GM19238 (cell line): ENCODE measurements around the gene PAQR7.

Source experiments
- DNase-seq: peaks from one replicate; pipeline ENCODE4 v3.0.0; 2011; ENCODE audit warnings: low spot score; ENCODE audit not compliant: insufficient read length

Gene PAQR7

DNA sequence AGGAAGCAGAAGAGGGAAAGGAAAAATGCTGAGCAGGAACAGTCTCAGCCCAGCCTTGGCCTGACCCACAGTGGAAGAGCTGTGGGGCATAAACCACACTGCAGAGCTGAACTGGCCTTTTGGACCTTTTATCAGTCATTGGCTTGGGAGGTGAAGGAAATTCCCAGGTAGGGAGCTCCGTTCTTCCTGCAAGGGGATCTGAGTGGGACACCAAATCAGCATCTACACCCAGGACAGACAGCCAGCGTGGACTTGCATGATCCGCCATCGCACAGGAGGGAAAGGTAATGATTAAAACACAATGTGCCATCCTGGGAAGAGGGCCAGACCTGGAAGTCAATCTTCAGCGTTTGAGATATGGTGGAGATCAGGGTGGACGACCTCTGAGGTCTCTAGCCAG, 56.9 kb downstream of the PAQR7 start:
- DNase-seq, result no peak

DNA sequence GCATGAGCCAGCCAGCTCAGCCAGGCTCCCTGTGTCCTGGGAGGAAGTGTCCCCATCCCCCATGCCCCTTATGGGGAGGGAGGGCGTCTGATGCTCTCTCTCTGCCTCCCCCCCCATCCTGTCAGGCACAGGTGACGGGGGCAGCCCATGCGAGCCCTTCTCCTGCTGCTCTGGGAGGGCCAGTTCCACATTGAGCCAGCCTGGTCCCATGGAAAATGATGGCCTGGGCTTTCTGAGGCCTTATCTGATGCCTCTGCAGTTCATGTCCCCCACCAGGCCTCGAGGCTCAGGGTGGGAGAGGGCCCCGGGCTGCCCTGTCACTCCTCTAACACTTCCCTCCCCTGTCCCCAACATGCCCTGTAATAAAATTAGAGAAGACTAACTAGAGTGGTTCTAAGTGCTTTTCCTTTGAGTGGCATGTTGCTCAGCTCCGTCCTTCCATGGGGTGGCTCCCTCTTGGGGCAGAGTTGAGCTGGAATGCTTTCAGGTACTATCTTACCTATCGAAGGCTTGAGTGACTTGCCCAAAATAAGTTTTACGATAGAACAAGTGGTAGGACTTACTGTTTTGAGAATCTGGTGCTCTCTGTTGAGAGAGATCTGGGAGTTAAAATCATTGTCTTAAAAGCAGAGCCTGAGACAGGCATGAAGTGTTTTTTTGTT, 57.5 kb downstream of the PAQR7 start:
- no peak for DNase-seq

DNA sequence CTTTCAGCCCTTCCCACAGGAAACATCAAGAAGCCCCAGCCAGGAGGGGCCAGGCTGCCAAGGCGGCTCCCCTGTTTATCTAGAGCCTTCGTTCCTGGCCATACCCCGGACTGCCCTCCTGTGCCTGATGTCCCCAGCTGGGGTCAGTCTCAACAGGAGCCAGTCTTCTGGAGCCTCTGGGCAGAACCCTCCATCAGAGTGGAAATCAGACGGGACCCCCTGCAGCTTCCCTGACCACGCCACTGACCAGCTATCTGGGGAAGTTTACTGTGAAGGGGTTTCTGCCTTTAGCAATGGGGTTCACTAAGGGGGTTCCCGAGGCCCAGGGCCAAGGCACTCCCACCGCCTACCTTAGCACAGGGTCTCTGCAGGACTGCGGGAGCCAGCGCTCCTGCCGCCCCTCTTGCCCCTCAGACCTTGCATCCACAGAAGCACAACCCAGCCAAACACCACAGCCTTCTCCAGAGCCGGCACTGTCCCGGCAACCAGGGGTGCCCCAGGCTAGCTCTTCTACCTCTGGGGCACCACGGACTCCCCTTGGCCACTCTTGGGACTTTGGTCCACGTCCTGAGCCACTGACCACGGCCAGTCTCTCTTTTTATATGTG, 59.3 kb downstream of the PAQR7 start:
- DNase-seq, result no peak

GRCh38 chr1:25815208-25816111, 60.0 kb downstream of the PAQR7 start:
- no peak for DNase-seq

- no peak for DNase-seq
Observed at GRCh38 chr1:25814549-25815087, 60.9 kb downstream of the PAQR7 start.

GRCh38 chr1:25813734-25814471, 61.6 kb downstream of the PAQR7 start:
- no peak for DNase-seq

DNA sequence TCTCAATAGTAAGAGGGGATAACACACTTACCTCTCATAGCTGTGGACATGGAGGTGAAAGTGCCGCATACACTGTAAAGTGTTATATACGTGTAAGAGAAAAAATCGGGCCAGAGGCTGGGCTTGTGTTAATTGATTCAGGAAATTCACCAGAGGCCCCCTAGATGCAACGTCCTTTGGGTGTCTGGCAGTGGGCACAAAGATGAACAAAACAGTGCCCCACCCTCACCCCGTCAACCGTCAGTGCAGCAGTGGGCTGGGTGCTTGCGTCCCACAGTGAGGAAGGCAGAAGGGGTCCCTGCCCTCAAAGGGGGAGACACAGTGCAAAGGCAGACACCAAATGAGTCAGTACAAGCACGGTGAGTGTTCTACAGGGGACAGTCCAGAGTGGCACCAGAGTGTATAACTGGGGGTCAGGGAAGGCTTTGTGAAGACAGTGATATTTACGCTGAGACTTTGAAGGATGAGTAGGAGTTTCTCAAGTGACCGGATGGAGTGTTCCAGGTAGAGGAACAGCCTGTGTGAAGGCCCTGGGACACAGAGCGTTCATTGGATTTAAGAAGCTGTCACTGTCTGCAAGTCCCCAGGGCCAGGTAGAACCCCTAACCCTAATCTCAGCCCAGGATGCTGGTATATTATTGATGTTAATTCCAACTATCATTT, 62.3 kb downstream of the PAQR7 start:
- no peak for DNase-seq
